HG03354 (cell line): ENCODE data around the gene GPHN.

Experiments
- ATAC-seq: cut with Tn5 transposase; IDR thresholded peaks from one replicate; pipeline ENCODE4 v1.9.1; 2021; ENCODE audit warnings: mild to moderate bottlenecking; ENCODE audit not compliant: unreplicated experiment, poor library complexity, severe bottlenecking

Gene GPHN

GRCh38 chr14:67111022-67111421 lies 603.1 kb downstream of the GPHN start:
- no peak for ATAC-seq

DNA sequence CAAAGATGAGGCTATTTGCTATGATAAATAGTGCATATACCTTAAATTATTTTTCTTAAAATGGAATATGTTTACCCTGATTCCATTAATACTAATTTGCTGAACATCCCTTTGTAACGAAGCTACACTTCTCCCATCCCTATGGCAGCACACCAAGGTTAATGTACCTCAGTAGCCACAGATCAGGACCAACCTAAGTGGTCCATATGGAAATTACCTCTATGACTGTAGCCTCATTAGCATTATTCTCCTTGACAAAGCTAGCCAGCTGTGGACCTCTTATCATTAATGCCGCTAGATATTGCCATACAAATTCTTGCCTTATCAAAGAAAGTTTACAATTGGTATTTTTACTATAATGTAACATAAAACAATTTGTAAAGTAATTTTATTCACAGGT lies 604.4 kb downstream of the GPHN start:
- ATAC-seq: no peak

DNA sequence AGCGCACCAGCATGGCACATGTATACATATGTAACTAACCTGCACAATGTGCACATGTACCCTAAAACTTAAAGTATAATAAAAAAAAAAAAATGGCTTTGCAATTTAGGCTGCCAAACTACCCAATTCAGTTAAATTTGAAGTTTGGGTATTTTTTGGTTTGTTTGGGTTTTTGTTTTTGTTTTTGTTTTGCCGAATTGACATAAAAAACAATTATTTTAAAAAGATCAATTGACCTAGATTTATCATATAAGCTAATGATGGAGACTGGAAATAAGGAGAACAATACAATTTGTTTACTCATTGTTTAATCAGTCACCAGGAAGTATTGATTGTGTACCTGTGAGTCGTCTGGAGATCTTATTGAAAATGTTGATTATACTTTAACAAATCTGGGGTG lies 619.2 kb downstream of the GPHN start:
- ATAC-seq: no peak

- ATAC-seq: no peak
Observed at GRCh38 chr14:67129768-67130167, 621.8 kb downstream of the GPHN start.

DNA sequence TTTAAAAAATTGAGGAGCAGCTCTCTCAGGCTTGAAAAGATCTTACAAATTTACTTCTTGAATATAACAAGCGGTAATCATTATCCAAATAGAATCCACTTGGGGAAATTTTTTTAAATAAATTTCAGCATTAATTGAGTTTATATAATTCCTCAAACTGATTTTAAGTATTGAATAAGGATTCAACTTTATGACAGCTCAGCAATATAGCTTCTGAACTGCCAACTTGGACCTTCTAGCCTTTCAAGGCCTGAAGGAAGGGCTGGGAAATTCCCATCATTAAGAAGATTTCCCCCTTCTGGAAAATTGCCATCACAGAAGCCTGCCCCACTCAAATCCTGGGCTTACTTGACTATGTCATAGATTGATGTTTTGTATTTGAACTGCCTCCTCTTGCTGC lies 623.7 kb downstream of the GPHN start:
- ATAC-seq: no peak

DNA sequence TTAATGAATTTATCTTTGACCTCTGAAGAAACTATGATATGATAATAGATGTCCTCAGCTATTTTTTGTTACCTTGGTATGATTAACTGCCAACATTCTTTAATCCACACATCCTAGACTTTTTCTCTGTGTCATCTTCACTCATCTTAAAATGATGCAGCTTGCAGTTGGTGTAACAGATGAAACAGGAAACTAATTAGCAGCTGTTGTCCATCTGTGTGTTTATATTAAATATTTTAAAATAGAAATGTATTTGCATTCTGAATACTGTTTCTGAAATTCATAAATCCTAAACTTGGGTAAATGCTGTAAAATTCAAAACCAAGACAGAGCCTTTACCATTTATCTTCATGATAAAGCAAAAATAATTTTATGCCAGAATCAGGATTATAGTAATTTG lies 625.2 kb downstream of the GPHN start:
- no peak for ATAC-seq

- no peak for ATAC-seq
Observed at GRCh38 chr14:67133595-67134441, 625.9 kb downstream of the GPHN start.

DNA sequence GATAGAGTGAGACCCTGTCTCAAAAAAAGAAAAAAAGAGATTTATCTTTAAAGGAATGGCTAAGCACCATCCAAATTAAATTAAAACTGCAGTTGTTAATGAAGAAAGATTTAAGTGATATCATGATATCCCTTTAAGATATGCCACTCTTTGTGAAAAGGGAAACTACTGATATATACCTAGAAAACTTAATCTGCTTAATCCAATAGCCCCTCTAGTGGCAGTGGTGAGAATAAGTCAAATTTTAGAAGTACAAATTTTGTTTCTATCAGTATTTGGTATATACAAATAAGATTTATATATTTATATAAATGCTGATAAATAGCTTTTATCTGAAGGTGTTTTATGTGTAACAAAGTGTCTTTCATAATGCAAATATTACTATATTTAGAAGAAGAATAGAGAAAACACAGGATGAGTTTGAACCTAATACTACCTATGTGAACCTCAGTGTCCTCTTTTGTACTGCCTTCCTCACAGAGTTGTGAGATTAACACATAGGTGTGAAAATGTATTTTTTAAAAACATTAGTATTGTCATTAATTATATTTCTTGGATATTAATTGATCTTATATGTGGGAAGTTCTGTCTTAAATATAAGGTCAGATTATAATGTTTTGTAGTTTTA lies 629.9 kb downstream of the GPHN start:
- ATAC-seq: no peak

GRCh38 chr14:67140556-67140955 lies 632.6 kb downstream of the GPHN start:
- ATAC-seq: no peak

DNA sequence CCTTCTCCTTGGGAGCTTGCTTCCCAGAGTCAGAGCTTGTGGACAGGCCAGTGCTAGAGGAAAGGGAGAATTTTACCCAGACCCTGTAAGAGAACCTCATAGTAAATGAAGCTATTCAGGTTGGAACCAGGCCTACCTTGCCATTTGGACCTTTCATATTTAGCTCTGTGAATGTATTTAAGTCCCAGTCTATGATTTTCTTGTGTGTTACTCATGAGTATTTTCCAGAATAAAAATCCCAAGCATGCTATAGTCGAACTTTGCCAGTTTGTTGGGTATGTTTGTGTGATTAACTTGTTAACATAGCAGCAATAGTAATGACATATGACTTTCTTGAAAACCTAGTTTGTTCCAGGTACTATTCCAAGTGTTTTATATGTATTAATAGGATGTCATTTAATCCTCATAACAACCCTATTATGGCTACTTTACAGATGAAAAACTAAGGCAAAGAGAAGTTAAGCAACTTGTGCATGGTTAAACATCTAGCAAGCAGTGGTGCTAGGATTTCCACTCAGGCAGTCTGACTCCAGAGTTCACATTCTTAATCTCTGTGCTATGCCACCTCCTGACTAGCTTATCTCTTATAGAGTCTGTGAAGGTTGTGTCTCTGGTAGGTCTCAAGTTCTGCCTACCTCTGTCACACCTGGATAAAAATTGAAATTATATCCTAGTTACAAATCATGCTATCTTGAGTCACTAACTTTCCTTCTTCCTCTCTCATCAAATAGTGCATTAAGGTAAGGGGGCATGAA lies 633.4 kb downstream of the GPHN start:
- ATAC-seq: no peak

DNA sequence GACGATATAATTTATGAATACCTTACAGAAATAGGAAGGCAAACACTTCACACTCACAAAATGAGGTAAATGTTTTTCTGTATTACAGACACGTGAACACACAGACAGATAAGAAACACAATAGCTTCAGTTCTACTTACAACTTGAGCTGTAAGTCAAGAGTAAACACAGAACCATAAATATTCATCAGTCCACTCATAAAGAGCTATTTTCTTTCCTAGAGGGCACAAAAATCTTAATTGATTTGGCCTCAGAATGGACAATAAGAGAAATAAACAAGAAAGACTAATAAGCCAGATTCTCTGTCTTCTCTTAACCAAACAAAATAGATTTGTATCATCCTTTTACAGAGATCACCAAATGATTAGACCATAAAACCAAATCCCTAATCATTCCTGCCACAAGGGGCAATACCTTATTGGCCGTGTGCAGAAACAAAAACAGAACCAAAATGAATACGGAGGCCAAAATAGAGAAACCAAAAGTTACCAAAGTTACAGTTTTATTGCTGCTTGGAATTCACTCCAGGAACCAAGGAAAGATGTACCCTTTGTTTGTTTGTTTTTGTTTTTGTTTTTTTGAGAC lies 643.2 kb downstream of the GPHN start:
- ATAC-seq: no peak

DNA sequence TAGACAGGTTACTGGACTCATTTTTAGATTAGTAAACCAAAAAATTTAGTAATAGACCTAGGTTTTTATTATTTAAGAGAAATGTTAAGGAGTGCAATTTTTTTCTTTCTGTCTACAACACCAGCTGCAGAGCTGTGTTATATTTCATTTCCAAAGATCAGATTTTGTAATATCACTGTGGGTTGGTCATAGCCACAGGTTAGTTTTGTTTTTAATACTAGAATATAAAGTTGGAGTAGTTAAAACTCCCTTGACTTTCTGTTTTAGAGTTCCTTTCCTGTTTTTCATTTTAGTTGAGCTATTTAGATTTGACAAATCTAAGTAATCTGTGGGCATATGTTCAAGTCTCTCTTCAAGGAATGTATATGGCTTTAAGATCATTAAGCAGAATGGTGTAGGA lies 650.6 kb downstream of the GPHN start:
- ATAC-seq: no peak

GRCh38 chr14:67162385-67162784 lies 654.4 kb downstream of the GPHN start:
- ATAC-seq: no peak

- no peak for ATAC-seq
Observed at GRCh38 chr14:67166450-67166853, 658.5 kb downstream of the GPHN start.

DNA sequence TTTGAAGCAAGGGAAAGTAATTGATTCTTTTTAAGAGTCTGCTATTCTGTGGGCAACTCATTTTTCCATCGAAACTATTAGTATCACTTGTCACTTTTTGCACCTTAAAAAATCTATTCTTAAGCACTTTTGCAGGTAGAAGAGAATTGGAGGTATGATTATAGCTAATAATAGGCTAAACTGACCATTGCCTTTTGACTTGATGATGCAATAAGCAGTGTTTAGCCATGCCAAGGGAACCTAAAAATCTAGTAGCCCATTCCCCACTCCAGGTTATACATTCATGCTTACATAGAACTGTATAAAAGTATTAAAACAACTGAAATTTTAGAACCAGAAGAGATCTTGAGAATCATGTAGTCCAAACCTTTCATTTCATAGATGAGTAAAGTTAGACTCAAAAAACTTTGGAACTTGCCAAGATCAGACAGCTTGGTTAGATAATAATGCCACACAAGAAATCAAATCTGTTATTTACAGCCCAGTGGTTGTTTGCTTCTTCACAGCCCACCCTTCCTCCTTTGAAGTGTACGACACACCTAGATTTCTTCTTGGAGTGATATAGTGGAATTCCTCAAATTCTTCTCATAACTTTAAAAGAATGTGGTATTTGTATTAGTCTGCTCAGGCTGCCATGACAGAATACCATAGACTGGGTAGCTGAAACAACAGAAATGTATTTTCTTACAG lies 659.6 kb downstream of the GPHN start:
- ATAC-seq: no peak

DNA sequence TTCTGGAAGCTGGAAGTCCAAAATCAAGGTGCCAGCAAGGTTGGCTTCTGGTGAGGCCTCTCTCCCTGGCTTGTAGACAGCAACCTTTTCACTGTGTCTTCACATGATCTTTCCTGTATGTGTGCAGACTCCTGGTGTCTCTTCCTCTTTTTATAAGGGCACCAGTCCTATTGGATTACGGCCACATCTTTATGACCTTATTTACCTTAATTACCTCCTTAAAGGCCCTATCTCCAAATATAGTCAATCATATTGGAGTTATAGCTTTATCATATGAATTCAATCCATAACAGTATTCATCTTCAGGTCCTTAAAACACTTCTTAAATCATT lies 660.1 kb downstream of the GPHN start:
- ATAC-seq: no peak

DNA sequence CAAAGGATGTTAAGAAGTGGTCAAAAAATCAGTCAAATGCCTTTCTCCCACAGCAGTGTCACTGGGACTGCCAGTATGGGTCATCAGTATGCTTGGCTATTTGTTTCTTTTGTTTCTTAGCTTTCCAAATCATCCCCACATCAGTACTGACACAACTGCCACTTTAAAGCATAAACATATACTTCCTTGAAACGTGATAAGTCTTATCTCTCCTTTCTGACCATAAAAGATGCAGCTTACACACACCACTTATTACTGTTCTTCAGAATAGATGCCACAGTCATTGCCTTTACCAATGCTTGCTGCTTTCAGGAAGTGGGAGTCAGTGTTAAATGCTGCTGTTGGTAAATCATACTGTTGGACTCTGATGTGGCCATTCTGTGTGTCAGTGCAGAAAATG lies 662.7 kb downstream of the GPHN start:
- ATAC-seq: no peak

DNA sequence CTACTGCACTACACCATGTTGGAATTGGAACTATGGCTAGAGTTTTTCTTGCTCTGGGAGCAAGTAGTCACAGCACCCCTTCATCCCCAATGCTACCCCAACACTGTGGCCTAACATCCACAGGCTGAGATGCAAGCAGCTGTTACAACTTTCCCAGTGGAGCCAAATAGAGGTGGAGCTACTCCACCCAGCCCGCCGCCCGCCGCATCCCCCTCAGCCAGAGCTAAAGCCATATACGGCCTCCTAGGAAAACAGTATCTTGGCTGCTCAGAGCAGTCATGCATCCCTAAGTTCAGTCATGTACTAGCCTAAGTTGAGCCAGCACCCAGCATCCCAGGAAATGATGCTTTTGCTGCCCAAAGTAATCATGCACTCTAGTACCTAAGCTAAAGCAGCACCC lies 664.1 kb downstream of the GPHN start:
- no peak for ATAC-seq

DNA sequence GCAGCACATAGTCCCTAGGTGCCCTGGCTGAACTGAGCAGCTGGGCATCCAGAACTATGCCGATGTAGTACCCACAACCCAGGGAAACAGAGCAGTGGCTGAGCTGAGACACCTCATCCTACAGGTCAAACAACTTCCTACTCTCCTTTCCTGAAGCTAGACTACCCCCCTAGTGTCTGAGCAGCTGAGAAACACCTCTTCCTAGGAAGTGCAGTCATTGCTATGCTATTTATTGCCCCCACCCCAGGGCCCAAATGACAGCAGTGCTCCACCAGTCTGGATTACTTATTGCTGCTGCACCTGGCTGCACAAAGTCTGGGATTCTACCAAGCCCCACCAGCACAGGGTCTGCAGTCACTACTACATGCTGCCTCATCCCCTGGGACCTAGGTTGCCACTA lies 664.6 kb downstream of the GPHN start:
- ATAC-seq: no peak

- no peak for ATAC-seq
Observed at GRCh38 chr14:67173719-67174118, 665.8 kb downstream of the GPHN start.
